CD4-positive, alpha-beta T cell treated with Interleukin-6 at 100 ng/mL for 8 hours (primary cell): ENCODE data around the gene DENR.

ENCODE experiments used
- DNase-seq: peaks from one replicate; pipeline ENCODE4 v3.0.0-alpha.2; 2020; ENCODE audit warnings: mixed read lengths, low spot score

DENR gene

GRCh38 chr12:122820138-122820537, 67.5 kb downstream of the DENR start:
- no peak for DNase-seq
